Neural progenitor cell (in vitro differentiated cells): Measurements from ENCODE around the gene CNNM2.

Experiments
- CTCF ChIP-seq: fragments of 200-600 bp; sonication (generic); IDR thresholded peaks from 2 replicates; pipeline ENCODE4 v1.5.1; 2017; ENCODE audit warnings: antibody characterized with exemption, mild to moderate bottlenecking
- EZH2 ChIP-seq: fragments of 200-600 bp; sonication (generic); IDR thresholded peaks from 2 replicates; pipeline ENCODE4 v1.6.1; 2017; ENCODE audit warnings: antibody characterized with exemption, mild to moderate bottlenecking, moderate library complexity
- EZH2phosphoT487 ChIP-seq: fragments of 200-600 bp; sonication (generic); IDR thresholded peaks from 2 replicates; pipeline ENCODE4 v1.6.1; 2017; ENCODE audit warnings: antibody characterized with exemption

- TF ChIP-seq CTCF, result no peak
- TF ChIP-seq EZH2, result no peak
- TF ChIP-seq EZH2phosphoT487, result no peak
Observed at GRCh38 chr10:103114876-103115275, 196.8 kb downstream of the CNNM2 start.
